AG04450 (cell line): ENCODE results near the gene WDR53. TPM values are rescaled to one million over a fixed set of nuclear protein-coding genes. Genes with fewer than 3 reads are reported as not detected.
"Not testable (repeated sequence)": the region's sequence is repeated elsewhere in the genome, so short reads cannot be mapped to it uniquely, and the experiment has no call there.

Source experiments
- CTCF ChIA-PET: fragments of 300-600, 350-600 bp; formaldehyde crosslinking; extraction: SDS; loops from one replicate; lab custom pipeline; 2022; ENCODE audit warnings: antibody characterized with exemption, inconsistent platforms; lab: Charles Lee
- POLR2A ChIA-PET: fragments of 350-600 bp; formaldehyde crosslinking; extraction: SDS; loops from one replicate; lab custom pipeline; 2021; ENCODE audit warnings: antibody characterized with exemption, inconsistent platforms; lab: Yijun Ruan, JAX
- DNase-seq: peaks from one replicate; pipeline ENCODE4 v3.0.0-alpha.2; 2011; ENCODE audit warnings: low read depth, low spot score
- H3K27ac ChIP-seq: one replicate; pipeline ENCODE4 v1.5.1; 2012; ENCODE audit warnings: low read depth, low read length, control low read depth
- H3K27me3 ChIP-seq: one replicate; pipeline ENCODE4 v1.6.0; 2012; ENCODE audit warnings: low read length; ENCODE audit not compliant: control insufficient read depth, insufficient read depth
- H3K4me3 ChIP-seq: 2 replicates; pipeline ENCODE4 v1.5.1; 2011; ENCODE audit warnings: mild to moderate bottlenecking, low read depth, low read length, control low read depth
- H3K9me3 ChIP-seq: 2 replicates; pipeline ENCODE4 v1.5.1; 2012; ENCODE audit warnings: low read length; ENCODE audit not compliant: control insufficient read depth, insufficient read depth
- CTCF ChIP-seq: IDR thresholded peaks from 2 replicates; pipeline ENCODE4 v1.5.1; 2011; ENCODE audit warnings: low read depth, low read length, control low read depth, inconsistent platforms
- polyA plus RNA-seq: library from polyadenylated mRNA; depleted of rRNA; stranded (reverse); fragments of >200 nt; gene quantifications from 2 replicates; pipeline ENCODE4 v1.2.3, GENCODE V29; 2011

The WDR53 gene
- polyA plus RNA-seq, 1 experiment, result 6.8 TPM

DNA sequence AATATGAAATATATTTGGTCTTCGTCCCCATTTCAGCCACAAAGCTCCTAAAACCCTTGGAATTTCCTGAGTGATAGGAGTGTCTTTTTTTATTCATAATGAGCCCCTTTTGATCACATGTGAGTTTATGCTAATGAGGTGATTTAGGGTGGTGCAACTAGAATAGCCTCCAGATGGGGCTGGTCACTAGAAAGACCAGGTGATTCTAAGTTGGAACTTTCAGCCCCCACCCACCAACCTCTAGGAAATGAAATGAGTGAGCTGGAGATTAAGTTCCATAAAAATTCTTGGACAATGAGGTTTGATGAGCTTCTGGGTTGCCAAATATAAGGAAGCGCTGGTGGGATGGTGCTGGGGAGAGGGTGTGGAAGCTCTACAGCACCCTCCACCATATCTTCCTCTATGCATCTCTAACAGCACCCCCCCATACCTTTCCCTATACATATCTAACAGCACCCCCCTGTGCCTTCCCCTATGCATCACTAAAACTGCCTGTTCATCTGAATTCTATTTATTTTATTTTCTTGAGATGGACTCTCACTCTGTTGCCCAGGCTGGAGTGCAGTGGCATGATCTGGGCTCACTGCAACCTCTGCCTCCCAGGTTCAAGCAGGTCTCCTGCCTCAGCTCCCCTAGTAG is 51.1 kb downstream of the WDR53 start:
- ChIA-PET POLR2A (no interaction called here), CTCF (interaction anchor here (0.6 to 3.4 kb wide), 2 partner anchors 11 to 257 kb away, joined by 3 to 15 read pairs; no protein-coding TSS in a partner anchor)
- H3K4me3 ChIP-seq, result no peak overlapping the region
- no peak for DNase-seq
- no peak overlapping the region for H3K27ac ChIP-seq
- TF ChIP-seq CTCF, result no peak
- peaks cover 39% of the 10 kb centered on the region for H3K9me3 ChIP-seq
- no peaks in the 10 kb centered on the region for H3K27me3 ChIP-seq

DNA sequence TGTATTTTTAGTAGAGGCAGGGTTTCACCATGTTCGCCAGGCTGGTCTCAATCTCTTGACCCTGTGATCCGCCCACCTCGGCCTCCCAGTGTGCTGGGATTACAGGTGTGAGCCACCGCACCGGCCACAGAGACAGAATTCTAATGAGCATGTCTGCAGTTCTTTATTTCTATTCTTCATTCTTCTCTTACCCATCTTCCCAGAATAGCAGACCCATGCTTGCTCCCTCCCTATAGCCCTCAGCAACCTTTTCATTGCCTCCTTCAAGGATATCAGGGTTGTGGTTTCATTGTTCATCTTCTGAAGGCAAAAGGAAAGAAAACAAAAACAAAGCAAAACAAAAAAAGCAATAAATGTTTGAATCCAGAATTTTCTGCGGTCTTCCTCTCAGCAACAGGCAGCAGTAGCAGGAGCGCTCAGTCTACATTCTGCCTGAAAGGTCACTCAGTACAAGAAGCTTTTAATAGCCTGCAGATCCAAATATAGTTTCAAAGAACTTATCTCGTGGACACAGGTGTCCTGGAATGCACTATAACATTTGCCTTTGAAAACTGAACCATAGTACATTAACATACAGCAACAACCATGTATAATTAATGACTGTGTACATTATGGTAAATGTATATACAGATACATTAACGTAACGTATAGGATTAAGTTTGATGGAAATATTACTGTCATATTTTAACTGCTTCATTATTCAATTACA is 53.3 kb downstream of the WDR53 start, which contains the start of gene SMCO1:
Gene SMCO1 (minus strand): TSS at position 434 of the 709 bp plus-strand sequence. CDS start 137 bp downstream, at position 297.
- no peak within 1 kb of the TSS for H3K27ac ChIP-seq
- no peaks in the 10 kb centered on the region for H3K27me3 ChIP-seq
- no peak within 1 kb of the TSS for H3K4me3 ChIP-seq
- POLR2A ChIA-PET, result no interaction called here
- no peak for DNase-seq
- no peak for TF ChIP-seq CTCF
- CTCF ChIA-PET, result interaction anchor here (0.9 to 1.2 kb wide), 3 partner anchors 7 to 14 kb away, joined by 3 read pairs; no protein-coding TSS in a partner anchor
- H3K9me3 ChIP-seq, result peaks cover 22% of the 10 kb centered on the region; the same call in 1 of the 2 replicates

GRCh38 chr3:196514350-196514716 is 54.0 kb downstream of the WDR53 start:
- Histone ChIP-seq H3K27me3 (no peaks in the 10 kb centered on the region), H3K4me3 (no peak overlapping the region), H3K27ac (no peak overlapping the region), H3K9me3 (peaks cover 14% of the 10 kb centered on the region; the same call in 1 of the 2 replicates)
- POLR2A ChIA-PET, result no interaction called here
- CTCF ChIA-PET, result interaction anchor here (0.9 to 1.2 kb wide), 4 partner anchors 8 to 15 kb away, joined by 3 to 4 read pairs (median 3); no protein-coding TSS in a partner anchor
- DNase-seq, result no peak
- no peak for TF ChIP-seq CTCF

- H3K27me3 ChIP-seq, result no peaks in the 10 kb centered on the region
- POLR2A ChIA-PET, result no interaction called here
- CTCF ChIA-PET, result interaction anchor here (1.2 kb wide), 3 partner anchors 9 to 15 kb away, joined by 3 to 4 read pairs (median 3); no protein-coding TSS in a partner anchor
- TF ChIP-seq CTCF, result no peak
- no peak overlapping the region for H3K27ac ChIP-seq
- H3K4me3 ChIP-seq, result no peak overlapping the region
- peaks cover 11% of the 10 kb centered on the region; the same call in 1 of the 2 replicates for H3K9me3 ChIP-seq
- DNase-seq, result no peak
Measured at GRCh38 chr3:196513697-196514349, 54.5 kb downstream of the WDR53 start.

DNA sequence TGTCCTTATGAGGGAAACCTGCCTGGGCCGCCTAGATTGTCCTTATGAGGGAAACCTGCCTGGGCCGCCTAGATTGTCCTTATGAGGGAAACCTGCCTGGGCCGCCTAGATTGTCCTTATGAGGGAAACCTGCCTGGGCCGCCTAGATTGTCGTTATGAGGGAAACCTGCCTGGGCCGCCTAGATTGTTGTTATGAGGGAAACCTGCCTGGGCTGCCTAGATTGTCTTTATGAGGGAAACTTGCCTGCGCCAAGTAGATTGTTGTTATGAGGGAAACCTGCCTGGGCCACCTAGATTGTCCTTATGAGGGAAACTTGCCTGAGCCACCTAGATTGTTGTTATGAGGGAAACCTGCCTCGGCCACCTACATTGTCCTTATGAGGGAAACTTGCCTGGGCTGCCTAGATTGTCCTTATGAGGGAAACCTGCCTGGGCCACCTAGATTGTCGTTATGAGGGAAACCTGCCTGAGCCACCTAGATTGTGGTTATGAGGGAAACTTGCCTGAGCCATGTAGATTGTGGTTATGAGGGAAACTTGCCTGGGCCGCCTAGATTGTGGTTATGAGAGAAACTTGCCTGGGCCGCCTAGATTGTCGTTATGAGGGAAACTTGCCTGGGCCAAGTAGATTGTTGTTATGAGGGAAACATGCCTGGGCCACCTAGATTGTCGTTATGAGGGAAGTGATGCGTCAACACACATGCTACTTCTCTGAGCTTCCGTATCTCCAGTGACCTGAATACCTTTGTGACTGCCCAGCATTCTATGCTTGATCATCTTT is 56.5 kb downstream of the WDR53 start:
- CTCF ChIA-PET, DNase-seq, H3K9me3 ChIP-seq, H3K4me3 ChIP-seq, H3K27me3 ChIP-seq, POLR2A ChIA-PET, H3K27ac ChIP-seq: not testable (repeated sequence)

- CTCF ChIA-PET, result interaction anchor here (1.0 kb wide), 1 partner anchor 18 kb away, joined by 3 read pairs; no protein-coding TSS in a partner anchor
- H3K9me3 ChIP-seq, H3K4me3 ChIP-seq, H3K27ac ChIP-seq, DNase-seq, POLR2A ChIA-PET, H3K27me3 ChIP-seq: not testable (repeated sequence)
Measured at GRCh38 chr3:196511108-196511507, 57.2 kb downstream of the WDR53 start.
